ENCODE data around the gene ABL1.

DNA sequence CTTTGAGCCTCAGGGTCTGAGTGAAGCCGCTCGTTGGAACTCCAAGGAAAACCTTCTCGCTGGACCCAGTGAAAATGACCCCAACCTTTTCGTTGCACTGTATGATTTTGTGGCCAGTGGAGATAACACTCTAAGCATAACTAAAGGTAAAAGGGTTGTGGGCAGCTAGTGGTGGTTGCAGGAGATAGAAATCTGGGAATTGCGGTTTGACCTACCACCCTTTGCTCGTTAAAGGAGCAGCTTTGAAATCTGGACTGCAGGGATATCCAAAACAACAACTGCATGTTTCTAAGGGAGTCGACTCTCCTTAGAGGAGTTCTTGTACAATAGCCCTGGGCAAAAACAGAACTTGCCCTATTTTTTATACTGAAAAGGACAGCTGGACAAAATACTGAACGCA lies 19.0 kb downstream of the ABL1 start:
- TF ChIP-seq CTCF (IDR thresholded peaks at IDR 0.05; ENCODE audit: insufficient read depth, low read depth, low read length): no peak
- no peak for TF ChIP-seq EZH2 (IDR thresholded peaks at IDR 0.05; ENCODE audit: insufficient read depth, low read length)

All from astrocyte (in vitro differentiated cells and primary cell).